ENCODE data around the gene HCFC1.

DNA sequence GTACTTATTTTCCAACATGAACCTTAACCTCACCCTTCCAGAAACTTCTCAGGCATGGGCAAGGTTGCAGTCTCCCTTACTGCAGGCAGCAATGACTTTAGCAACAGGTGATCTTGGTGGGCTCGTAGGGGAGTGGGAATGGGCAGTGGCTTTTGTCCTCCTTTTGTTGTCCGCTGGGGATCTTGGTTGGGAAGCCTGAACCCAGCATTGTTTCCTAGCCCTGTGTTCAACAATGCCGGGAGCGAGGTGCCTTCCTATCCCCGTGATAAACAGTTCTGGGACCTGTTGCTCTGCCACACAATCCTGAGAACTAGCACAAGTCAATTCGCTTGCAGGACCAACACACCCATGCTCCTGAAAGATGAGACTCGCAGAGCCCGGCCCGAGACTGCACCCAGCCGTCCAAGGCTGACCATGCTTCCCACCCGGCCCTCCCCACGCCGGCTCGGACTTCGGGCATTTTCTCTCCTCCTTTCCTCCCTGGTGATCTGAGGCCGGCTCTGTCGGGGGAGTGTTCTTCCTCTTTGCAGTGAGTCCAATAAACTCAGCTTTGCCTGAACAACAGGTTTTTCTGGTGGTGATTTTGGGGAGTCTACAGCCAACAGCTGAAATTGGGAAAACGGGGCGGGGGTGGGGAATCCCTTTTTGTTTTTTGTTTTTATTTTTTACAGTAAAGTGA is 27.9 kb upstream of the HCFC1 start:
- TF ChIP-seq, protein P1, sequence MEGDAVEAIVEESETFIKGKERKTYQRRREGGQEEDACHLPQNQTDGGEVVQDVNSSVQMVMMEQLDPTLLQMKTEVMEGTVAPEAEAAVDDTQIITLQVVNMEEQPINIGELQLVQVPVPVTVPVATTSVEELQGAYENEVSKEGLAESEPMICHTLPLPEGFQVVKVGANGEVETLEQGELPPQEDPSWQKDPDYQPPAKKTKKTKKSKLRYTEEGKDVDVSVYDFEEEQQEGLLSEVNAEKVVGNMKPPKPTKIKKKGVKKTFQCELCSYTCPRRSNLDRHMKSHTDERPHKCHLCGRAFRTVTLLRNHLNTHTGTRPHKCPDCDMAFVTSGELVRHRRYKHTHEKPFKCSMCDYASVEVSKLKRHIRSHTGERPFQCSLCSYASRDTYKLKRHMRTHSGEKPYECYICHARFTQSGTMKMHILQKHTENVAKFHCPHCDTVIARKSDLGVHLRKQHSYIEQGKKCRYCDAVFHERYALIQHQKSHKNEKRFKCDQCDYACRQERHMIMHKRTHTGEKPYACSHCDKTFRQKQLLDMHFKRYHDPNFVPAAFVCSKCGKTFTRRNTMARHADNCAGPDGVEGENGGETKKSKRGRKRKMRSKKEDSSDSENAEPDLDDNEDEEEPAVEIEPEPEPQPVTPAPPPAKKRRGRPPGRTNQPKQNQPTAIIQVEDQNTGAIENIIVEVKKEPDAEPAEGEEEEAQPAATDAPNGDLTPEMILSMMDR (IDR thresholded peaks at IDR 0.05): no peak
- no peak for TF ChIP-seq POLR2A (IDR thresholded peaks at IDR 0.05)
- no peak for TF ChIP-seq POLR2AphosphoS5 (IDR thresholded peaks at IDR 0.05)
